ENCODE data around the gene ADGRA1. TPM values are rescaled to one million over a fixed set of nuclear protein-coding genes. Genes with fewer than 3 reads are reported as not detected.

Gene ADGRA1
- total RNA-seq, 2 donors from 2014 or later, result 0.24 to 1.0 TPM

DNA sequence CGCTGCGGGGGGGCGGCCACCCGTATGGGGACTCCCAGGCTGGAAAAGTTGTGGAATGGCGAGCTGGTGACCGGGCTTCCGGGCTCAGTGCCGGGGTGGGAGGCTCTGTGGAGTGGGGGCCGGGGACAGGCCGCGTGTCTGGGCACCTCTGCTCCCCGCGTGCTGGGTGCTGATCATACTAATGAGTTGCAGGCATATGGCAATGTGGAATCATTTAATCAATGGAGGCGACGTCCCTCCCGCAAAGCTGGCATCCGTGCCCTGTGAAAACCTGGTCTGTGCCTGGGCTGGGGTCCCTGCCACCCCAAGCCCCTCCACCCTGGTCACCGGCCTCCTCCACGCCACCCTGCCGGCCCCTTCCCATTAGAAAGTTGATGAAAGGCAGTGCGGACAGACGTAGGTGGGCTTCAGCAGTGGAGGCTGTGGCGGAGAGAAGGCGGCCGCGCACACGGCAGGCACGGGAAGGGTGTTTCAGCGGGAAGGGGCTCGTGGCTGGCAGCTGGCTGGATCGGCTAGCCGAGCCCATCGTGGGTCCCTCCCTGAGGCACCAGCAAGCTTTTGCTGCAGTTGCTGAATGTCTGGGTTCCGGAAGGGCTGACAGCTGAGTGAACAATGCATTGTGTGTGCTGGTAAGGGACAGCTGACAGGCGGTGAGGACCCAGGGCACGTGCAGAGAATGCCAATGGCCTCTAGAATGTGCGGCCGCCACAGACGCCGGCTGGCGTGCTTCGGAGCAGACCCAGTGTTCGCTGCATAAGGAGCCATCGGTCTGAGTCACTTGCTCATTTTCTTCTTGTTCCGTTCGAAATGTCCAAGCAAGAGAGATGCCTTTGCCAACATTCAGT lies 1.5 kb downstream of the ADGRA1 start:
- Mint-ChIP-seq H3K27me3 (ENCODE audit: insufficient read depth) (peaks cover 56% of the 10 kb centered on the region), H3K36me3 (ENCODE audit: low read depth) (no peaks in the 10 kb centered on the region), H3K4me1 (peaks cover 2% of the 10 kb centered on the region), H3K9me3 (no peaks in the 10 kb centered on the region), H3K4me3 (peak overlapping the region; percentile 42), H3K27ac (no peak overlapping the region)
- DNase-seq, result no peak
- WGBS, 2 experiments (ENCODE audit: insufficient coverage in 1 of 2, insufficient read length in 1 of 2), result 69 to 78% methylated on average over 38 to 46 of the region's 46 CpGs
- Histone ChIP-seq H3K4me1 (ENCODE audit: control insufficient read depth, insufficient read depth, low read length) (peaks cover 4% of the 10 kb centered on the region), H3K27me3 (ENCODE audit: control insufficient read depth, insufficient read depth, low read length, poor library complexity, severe bottlenecking) (peaks cover 44% of the 10 kb centered on the region), H3K27ac (ENCODE audit: low read depth, low read length) (peak overlapping the region; percentile 85), H3K9me3 (ENCODE audit: control insufficient read depth, low read length) (no peaks in the 10 kb centered on the region), H3K4me3 (ENCODE audit: low read length) (no peak overlapping the region), H3K36me3 (ENCODE audit: control insufficient read depth, insufficient read depth, low read length) (no peaks in the 10 kb centered on the region), H3K9ac (ENCODE audit: extremely low read depth, low read length, poor library complexity, severe bottlenecking) (no peak overlapping the region)
- TF ChIP-seq, protein P1, sequence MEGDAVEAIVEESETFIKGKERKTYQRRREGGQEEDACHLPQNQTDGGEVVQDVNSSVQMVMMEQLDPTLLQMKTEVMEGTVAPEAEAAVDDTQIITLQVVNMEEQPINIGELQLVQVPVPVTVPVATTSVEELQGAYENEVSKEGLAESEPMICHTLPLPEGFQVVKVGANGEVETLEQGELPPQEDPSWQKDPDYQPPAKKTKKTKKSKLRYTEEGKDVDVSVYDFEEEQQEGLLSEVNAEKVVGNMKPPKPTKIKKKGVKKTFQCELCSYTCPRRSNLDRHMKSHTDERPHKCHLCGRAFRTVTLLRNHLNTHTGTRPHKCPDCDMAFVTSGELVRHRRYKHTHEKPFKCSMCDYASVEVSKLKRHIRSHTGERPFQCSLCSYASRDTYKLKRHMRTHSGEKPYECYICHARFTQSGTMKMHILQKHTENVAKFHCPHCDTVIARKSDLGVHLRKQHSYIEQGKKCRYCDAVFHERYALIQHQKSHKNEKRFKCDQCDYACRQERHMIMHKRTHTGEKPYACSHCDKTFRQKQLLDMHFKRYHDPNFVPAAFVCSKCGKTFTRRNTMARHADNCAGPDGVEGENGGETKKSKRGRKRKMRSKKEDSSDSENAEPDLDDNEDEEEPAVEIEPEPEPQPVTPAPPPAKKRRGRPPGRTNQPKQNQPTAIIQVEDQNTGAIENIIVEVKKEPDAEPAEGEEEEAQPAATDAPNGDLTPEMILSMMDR (conservative IDR thresholded peaks at IDR 0.05), result no peak

DNA sequence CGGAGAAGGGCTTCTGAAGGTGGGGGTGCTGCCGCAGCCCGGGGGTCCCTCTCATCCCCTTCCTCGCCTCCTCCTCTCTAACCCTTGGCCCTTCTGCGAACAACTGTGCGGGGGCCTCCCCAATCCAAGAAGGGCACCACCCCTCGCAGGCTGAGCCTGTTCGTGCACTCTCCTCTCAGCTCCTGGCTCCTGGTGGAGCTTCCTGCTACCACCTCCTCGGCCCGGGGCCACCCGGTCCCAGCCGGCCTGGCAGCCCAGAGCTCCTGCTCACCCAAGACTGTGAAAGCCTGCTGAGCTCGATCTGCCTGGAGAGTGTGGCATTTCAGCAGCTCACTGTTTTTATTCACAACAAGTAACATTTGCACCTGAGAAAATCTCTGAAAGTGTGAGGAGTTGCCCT lies 2.4 kb downstream of the ADGRA1 start:
- no peak for DNase-seq
- peaks cover 44% of the 10 kb centered on the region for H3K27me3 ChIP-seq (ENCODE audit: control insufficient read depth, insufficient read depth, low read length, poor library complexity, severe bottlenecking)
- Mint-ChIP-seq H3K27me3 (ENCODE audit: insufficient read depth) (peaks cover 53% of the 10 kb centered on the region), H3K36me3 (ENCODE audit: low read depth) (no peaks in the 10 kb centered on the region), H3K9me3 (no peaks in the 10 kb centered on the region), H3K4me1 (peaks cover 2% of the 10 kb centered on the region), H3K4me3 (no peak overlapping the region), H3K27ac (no peak overlapping the region)
- no peaks in the 10 kb centered on the region for H3K36me3 ChIP-seq (ENCODE audit: control insufficient read depth, insufficient read depth, low read length)
- H3K9ac ChIP-seq (ENCODE audit: extremely low read depth, low read length, poor library complexity, severe bottlenecking), result no peak overlapping the region
- WGBS, 2 experiments (ENCODE audit: insufficient coverage in 1 of 2, insufficient read length in 1 of 2), result 86 to 87% methylated on average over 12 to 13 of the region's 13 CpGs
- TF ChIP-seq, protein P1 (conservative IDR thresholded peaks at IDR 0.05), result no peak
- no peaks in the 10 kb centered on the region for H3K9me3 ChIP-seq (ENCODE audit: control insufficient read depth, low read length)
- H3K4me1 ChIP-seq (ENCODE audit: control insufficient read depth, insufficient read depth, low read length), result peaks cover 4% of the 10 kb centered on the region
- no peak overlapping the region for H3K4me3 ChIP-seq (ENCODE audit: low read length)
- H3K27ac ChIP-seq (ENCODE audit: low read depth, low read length), result peak overlapping the region; percentile 85

DNA sequence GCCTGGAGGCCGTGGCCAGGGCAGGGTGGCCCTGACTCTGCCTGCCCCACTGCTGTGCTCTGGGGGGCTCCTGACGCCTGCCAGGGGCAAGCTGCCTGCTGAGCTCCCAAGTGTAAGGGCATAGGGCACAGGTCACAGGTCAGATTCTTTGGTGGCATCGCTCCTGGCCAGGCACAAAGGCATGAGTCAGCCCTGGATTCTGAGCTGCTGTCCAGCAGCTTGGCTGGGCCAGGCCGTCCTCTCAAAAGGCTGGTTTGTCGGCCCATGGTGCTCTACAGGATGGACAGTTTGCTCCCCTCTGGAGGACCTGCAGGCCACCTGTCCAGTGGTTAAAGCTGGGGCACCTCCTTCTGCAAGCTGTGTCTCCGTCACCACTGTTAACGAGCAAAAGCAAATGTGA lies 2.9 kb downstream of the ADGRA1 start:
- Mint-ChIP-seq H3K4me1 (peaks cover 2% of the 10 kb centered on the region), H3K27me3 (ENCODE audit: insufficient read depth) (peaks cover 52% of the 10 kb centered on the region), H3K27ac (no peak overlapping the region), H3K36me3 (ENCODE audit: low read depth) (no peaks in the 10 kb centered on the region), H3K4me3 (no peak overlapping the region), H3K9me3 (no peaks in the 10 kb centered on the region)
- peaks cover 44% of the 10 kb centered on the region for H3K27me3 ChIP-seq (ENCODE audit: control insufficient read depth, insufficient read depth, low read length, poor library complexity, severe bottlenecking)
- H3K9me3 ChIP-seq (ENCODE audit: control insufficient read depth, low read length), result no peaks in the 10 kb centered on the region
- H3K36me3 ChIP-seq (ENCODE audit: control insufficient read depth, insufficient read depth, low read length), result no peaks in the 10 kb centered on the region
- peaks cover 4% of the 10 kb centered on the region for H3K4me1 ChIP-seq (ENCODE audit: control insufficient read depth, insufficient read depth, low read length)
- no peak overlapping the region for H3K4me3 ChIP-seq (ENCODE audit: low read length)
- no peak overlapping the region for H3K27ac ChIP-seq (ENCODE audit: low read depth, low read length)
- no peak overlapping the region for H3K9ac ChIP-seq (ENCODE audit: extremely low read depth, low read length, poor library complexity, severe bottlenecking)
- DNase-seq, result no peak
- TF ChIP-seq, protein P1 (conservative IDR thresholded peaks at IDR 0.05), result no peak
- 84 to 92% methylated on average over 6 to 7 of the region's 7 CpGs for WGBS, 2 experiments (ENCODE audit: insufficient coverage in 1 of 2, insufficient read length in 1 of 2)

Data from endodermal cell (in vitro differentiated cells).